Hepatic stellate cell (primary cell): ENCODE data around the gene USP36.
"Not testable (repeated sequence)": the region's sequence is repeated elsewhere in the genome, so short reads cannot be mapped to it uniquely, and the experiment has no call there.

Experiments used
- DNase-seq: peaks from one replicate; pipeline ENCODE4 v3.0.0; 2011; ENCODE audit warnings: low spot score

Gene USP36

DNA sequence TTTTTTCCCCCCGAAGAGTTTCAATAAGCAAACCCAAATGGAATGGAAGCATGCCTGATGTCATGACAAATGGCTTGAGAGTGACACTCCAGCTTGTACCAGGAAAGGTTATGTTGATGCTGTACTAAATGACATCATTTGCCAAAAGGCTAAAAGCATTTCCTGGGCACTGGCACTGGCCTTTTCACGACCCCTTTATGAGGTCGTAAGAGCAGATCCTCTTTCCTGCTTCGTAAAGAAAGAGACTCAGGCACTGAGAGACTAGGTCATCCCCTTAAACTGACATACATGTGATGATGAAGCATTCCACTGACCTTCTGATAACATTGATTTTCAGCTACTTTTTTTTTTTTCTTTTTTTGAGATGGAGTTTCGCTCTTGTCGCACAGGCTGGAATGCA is 31.9 kb upstream of the USP36 start:
- DNase-seq, result no peak

DNA sequence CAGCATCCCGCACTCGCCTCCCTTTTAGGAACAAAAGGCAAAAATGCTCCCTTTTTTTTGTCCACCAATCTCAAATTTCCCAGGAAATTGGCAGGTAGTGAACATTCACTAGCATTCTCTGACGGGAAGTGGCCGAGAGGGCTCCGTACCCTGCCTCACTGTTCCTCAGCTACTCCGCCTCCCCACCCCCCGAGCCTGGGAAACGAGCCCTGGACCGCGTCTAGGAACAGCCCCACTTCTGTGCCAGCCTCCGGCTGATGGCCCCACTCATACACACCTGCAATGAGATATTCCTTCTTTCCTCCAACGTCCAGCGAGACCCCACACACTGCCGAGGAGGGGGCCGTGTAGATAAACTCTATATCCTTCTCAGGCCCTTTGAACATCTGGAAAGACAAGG is 30.0 kb upstream of the USP36 start:
- no peak for DNase-seq

DNA sequence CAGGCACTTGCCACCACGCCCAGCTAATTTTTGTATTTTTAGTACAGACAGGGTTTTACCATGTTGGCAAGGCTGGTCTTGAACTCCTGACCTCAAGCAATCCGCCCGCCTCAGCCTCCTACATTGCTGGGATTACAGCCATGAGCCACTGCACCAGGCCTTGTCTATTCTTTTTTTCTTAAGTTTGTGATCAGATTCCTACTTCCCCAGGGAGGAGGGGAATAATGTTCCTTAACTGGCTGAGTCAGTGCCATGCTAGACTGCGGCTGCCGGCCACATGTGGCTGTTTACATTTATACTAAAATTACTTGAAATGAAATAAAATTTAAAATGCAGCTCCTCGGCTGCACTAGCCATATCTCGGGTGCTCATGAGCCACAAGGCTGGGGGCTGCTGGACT is 27.8 kb upstream of the USP36 start:
- DNase-seq, result peak; percentile 66

DNA sequence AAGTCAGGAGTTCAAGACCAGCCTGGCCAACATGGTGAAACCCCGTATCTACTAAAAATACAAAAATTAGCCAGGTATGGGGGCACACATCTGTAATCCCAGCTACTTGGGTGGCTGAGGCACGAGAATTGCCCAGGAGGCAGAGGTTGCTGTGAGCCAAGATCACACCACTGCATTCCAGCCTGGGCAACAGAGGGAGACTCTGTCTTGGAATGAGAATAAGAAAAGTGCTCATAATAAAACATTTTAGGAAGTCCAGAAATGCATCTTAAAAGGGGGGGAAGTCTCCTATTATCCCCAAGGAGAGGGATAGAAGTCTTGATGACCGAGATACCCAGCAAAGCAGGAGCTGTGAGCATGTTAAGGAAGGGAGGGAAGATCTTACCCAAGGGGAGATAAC is 26.4 kb upstream of the USP36 start:
- not testable (repeated sequence) for DNase-seq

DNA sequence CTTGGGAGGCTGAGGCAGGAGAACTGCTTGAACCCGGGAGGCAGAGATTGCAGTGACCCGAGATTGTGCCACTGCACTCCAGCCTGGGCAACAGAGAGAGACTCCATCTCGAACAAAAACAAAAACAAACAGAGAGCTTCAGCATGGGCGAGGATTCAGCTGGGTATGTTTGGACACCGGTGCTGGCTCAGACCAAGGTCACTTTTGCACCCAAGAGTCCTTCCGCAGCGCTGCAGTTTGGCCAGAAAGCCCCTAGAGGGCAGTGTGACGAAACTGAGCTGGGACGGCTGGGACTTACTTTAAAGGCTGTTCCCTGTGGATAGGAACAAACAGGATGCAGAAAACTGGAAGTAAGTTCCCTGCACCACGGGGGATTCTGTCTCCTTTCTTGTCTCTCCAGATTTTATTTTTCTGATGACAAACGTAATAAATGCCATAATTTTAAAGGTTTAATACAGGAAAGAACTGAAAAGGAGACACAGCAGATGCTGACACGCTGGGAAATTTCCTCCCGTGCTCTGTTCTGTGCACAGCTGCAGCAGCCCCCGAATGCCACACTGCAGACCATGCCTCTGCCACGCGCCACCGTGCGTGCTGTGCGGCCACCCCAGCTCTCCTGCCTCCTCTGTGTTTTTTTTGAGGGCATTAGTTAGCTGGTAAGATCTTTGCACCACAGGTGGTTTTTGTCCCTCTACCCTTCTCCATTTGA is 25.2 kb upstream of the USP36 start:
- DNase-seq, result peak; percentile 74

DNA sequence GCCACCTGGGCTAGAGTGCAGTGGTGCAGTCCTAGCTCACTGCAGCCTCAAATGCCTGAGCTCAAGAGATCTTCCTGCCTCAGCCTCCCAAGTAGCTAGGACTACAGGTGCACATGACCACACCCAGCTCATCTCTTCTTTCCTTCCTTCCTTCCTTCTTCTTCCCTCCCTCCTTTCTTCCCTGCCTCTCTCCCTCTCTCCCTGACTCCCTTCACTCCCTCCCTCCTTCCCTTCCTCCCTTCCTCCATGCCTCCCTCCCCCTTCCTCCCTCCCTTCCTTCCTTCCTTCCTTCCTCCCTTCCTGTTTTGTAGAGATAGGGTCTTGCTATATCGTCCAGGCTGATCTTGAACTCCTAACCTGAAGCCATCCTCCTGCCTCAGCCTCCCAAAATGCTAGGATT is 23.5 kb upstream of the USP36 start:
- no peak for DNase-seq

DNA sequence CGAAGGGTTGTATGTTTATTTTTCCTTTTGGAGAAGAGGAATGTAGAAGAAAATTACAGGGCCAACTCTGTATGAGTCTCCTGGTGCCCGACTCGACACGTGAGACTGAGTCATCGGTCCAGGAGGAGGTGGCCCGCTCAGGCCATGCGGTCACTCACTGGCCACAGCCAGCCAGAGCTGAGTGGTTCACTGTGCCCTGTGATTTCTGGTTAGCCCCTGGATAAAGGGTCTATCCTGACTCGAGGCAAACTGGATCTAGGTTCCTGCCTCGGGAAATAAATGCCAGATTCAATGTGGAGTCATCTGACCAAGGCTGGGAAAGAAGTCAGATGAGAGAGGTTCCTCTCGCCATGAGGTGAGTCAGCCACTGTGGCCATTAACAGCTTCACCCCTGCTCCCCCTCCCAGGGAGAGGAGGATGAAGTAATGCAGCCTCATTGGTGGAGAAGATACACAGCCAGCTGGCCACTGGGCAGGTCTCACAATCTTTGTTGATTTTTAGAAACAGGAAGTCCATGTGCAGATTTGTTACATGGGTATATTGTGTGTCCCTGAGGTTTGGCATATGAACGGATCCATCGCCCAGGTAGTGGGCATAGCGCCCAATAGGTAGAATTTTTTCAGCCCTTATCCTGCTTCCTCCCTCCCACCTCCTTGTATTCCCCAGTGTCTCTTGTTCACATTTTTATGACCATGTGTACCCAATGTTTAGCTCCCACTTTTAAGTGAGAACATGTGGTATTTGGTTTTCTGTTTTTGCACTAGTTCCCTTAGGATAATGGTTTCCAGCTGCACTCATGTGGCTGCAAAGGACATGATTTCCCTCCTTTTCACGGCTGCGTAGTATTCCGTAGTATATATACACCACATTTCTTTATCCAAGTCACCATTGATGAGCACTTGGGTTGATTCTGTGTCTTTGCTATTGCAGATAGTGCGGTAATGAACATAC is 21.7 kb upstream of the USP36 start:
- DNase-seq, result peak; percentile 90

DNA sequence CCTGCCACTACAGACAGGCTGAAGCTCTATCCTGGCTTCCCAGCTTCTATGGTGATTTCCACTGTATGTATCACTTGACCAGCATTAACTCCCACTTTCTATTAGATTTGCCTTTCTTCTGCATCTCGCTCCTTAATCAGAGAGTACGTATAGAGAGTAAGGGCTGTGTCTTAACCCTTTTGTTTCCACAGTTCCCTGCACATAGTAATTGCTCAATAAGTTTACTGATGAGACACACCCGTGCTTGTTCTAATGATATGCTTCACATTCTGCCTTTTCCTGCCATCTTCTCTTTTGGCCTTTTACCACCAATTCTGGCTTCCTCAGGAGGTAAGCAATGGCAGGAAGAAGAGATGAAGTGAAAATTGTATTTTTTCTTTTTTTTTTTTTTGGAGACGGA is 20.6 kb upstream of the USP36 start:
- no peak for DNase-seq

DNA sequence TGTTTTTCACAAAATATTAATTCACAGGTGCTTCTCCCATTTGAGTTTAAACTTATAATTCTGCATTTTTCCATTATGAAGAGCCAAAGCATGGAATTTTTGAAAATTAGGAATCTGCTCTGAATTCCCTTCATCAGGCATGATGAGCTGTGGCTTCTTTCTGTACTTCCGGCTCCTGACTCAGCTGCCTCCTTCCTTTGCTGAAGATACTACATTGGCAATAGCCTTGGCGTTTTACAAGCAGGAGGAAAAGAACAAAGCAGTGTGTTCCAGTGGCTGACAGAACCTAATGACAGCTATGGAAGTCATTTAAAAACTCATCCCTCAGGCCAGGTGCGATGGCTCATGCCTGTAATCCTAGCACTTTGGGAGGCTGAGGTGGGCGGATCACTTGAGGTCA is 18.4 kb upstream of the USP36 start:
- no peak for DNase-seq

DNA sequence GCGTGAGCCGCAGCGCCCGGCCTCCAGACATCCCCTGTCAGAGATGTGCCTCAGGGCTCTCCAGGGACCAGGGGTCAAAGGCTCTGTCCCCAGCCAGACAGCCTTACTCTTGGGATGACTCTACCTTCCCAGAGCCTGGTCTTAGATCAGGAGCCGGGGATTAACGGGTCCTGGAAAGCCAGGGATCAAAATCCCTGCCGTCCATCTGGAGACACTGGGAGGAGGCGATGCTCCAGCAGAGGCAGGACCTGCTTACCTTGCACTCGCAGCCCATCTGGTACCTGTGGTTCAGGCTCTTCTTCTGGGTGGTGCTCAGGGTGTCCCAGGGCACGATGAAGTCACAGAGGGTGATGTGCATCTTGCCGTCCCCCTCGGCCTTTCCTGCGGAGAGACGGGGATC is 16.7 kb upstream of the USP36 start:
- DNase-seq, result no peak

DNA sequence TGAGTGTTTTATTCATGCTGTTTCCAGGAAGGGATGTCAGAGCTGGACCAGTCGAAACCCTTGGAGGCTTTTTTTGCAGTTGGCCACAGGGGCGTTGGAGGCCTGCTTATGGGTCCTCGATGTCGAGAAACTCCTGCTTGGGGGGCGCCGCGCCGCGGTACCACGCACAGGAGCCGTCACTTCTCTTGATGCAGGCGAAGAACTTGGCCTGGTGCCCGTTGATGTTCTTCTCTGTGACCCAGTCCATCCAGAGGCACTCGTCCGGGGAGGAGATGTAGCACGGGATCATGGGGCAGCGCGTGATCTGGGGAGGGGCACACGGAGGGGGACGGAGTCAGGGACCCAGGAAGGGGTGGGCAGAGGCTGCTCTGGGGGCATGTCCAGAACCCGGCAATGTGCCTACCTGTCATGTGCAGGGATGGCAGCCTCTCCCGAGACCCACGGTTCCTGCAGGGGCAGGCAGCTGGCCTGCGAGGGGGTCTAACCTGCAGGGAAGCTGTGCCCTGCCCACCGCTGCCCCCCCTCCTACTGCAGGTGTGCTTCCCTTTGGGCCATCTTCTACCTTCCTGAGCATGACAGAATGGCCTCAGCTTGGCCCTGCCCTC is 15.0 kb upstream of the USP36 start:
- no peak for DNase-seq

DNA sequence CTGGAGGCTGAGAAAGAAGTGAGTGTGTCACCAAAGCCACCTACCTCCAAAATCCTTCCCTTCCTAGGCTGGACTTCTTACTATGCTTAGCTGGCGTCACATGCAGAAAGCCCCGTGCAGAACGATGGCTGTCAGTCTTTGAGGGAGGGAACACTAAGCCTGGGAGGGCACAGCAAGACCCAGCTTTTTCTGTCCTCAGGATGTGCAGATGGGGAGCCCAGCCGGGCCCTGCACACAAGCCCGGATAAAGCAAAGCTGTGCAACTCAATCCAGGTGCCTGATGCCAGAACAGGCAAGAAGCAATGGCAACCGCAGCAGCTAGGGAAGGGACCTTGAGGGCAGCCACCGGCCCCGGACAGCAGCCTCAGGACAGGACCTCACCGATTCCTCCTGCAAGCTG is 13.9 kb upstream of the USP36 start:
- no peak for DNase-seq

DNA sequence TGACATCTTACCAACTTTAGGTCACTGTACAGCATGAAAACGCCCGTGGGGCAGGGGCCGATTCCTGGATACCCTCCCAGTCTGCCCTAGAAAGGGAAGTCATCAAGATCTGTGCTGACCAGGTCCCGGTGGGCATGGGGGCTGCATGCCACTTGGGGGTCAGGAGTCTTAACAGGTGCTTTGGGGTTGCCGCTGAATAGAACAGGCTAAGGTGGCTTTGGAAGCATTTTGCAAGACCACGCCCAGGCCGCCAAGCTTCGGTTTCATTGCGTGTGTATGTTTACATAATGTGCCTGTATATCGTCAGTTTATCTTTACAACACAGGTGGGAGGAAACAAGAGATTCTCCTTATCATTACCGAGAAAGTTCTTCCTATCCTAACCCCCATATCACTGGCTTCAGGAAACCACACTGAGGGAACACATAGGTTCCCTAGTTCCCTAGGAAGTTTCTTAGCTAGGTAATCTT is 13.3 kb upstream of the USP36 start:
- DNase-seq, result no peak

DNA sequence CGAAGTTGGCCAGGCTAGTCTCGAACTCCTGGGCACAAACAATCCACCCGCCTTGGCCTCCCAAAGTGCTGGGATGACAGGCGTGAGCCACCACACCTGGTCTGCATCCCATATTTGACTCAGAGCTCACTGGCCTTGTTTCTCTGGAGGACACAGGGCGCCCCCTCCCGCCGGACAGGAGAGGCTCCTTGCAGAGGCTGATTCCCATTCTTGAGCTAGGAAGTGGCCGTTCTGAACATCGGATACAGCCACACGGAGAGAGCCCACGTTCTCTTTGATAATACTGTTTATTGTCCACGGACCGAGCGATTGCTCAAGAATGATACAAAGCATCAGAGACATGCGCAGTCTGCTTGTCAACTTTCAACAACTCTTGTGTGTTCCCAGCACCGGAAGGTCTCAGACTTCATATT is 12.1 kb upstream of the USP36 start:
- no peak for DNase-seq

DNA sequence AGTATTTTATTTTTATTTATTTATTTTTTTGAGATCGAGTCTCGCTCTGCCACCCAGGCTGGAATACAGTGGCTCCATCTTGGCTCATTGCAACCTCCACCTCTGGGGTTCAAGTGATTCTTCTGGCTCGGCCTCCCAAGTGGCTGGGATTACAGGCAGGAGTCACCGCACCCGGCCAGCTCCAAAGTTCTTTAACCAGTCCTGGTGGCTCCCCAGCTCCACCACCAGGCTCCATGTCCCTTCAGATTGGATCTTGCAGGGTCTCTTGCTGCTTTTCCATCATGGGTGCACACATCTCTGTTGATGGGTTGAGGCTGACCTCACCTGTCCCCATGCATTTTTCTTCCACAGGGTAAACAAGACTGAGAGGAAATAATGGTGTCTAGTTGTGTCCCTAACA is 8.4 kb upstream of the USP36 start:
- DNase-seq, result no peak

DNA sequence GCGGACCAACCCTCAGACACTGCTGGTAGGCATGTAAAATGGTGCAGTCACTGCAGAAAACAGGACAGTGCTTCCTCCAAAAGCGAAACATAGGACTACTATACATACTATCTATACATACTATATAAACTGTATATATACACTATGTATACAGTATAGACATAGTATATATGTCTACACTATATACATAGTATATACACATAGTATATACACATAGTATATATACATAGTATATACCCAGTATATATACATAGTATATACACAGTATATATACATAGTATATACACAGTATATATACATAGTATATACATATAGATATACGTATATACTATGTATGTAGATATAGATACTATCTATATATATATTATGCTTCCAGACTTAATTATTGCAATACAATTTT is 6.4 kb upstream of the USP36 start:
- no peak for DNase-seq

DNA sequence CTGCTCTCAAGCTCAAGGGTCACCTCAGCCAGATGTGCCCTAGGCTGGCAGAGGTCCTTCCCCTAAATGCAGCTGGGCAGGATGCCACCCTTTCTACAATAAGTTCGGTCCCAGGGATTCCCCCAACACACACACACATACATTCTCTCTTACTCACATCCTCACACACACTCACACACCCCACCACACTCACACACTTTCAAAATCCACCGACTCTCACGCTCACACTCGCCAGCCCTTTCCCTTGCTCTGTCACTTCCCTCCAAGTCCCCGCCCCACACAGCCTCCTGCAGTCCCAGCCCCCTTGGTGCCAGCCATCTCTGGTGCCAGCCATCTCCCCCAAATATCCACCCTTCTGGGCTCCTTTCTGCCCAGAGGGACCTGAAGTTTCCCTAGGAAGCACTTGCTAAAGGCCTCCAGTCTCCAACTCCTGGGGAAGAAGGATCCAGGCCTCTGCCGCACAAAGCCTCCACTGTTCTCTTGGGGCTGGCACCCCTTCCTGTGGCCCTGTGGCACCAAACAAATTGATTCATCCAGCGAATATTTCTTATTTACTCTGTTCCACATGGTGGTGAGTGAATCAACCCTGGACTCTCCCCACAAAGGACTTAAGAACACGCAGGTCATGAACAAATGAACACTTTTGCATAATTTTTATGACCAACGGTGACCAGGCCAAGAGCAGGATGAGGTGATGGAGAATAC is 3.8 kb upstream of the USP36 start:
- DNase-seq, result no peak

DNA sequence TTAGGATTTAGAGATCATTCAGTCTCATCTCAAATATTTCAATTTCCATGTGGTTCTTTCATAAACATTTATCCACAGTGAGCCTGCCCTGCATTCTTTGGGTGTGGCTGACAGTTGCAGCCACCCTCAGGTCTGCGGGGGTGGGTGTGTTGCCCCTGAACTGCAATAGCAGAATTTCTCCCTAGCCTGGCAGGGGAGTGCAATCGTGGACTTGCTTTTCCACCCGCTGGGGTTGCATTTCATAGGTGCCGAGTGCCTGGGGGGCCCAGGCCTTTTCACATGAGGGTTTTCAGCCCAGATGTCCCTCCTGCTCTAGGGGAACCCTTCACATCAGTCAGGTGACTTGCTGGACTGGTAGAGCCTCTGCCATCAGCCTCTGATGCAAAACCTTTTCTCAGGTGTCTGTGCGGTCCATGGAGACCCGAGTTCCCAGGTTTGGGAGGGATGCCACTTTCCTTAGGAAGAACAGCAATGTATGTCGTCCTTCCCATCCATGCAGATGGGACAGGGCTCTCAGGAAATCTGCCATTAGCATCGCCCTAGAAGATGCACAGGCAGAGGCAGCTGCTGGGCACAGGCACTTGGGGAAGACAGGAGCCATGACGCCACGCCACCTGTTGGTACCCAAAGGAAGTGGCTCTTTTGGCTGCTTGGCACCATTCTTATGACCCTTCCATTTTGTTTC is 2.4 kb upstream of the USP36 start:
- DNase-seq, result peak; percentile 45

DNA sequence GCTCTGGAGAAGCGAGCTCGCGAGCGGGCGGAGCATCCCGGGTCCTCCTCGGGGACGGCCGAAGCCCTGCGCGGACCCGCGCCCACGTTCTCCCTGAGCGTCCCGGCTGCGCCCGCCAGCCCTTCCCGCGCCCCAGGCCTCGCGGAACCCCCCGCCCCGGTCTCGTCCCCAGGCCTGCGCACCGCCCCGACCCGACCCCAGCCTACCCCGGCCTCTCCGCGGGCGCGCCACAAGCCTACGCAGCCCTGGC is 159 bp downstream of the USP36 start:
- DNase-seq, result no peak

DNA sequence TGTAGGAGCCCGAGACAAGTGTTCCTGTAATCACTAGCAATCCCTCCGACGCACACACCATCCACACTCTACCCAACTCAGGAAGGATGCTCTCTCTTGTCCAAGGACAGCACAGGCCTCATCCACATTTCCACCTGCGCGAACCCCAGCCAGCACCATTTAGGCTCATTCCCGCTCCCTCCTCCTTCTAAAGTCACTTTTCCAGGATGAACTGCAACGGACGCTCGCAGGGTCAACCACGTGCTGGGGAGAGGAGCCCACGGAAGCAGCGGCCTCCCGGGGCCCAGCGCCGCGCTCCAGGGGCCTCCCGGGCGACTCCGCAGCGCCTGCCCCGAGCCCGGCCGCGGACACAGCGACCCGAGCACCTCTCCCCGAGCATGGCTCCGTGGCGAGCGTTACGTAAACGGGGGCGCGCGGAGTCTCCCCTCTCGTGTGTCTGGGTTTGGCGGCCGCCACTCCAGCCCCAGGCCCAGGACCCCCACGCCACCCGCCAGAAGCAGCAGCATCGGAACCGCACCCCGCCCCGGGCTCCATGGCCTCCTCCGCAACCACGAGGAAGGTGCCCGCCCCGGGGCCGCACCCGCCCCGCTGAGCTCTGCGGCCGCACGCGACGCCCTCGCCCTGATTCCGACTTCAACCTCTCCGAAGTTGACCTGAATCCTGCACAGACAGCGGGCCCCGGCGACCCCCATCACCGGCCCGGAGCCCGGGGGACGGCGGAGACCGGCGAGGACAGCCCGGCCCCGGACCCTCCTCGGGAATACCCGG is 668 bp downstream of the USP36 start:
- DNase-seq, result peak; percentile 62

DNA sequence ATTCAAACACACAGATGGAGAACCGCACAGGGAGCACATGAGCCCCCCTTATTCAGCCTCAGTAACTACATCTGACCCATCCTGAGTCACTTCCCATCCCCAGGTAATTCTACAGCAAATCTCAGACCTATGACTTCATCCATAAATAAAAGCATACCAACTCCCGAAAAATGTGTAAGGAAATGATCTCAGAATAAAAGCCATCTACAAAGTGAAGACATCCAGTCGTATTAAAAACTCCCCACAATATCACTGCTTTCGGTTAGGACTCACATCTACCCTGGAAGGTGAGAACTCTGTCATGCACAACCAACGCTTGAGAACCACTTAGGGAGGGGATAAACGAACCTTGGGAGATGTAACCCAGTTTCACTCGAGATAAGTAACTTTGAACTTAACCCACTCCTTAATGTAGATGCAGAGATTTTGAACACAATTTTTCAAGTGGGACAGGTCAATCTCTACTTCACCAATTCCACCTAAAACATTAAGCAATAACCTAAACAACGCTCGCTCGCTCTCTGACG is 1.3 kb downstream of the USP36 start:
- DNase-seq, result peak; percentile 49
